HUES64 (cell line): ENCODE data around the gene CASKIN2.
"Not testable (repeated sequence)": the region's sequence is repeated elsewhere in the genome, so short reads cannot be mapped to it uniquely, and the experiment has no call there.

Experiments used
- H3K27ac ChIP-seq: 2 replicates; pipeline ENCODE4 v1.7.0; 2013; ENCODE audit warnings: low read depth, low read length, inconsistent platforms
- H3K27me3 ChIP-seq: 2 replicates; pipeline ENCODE4 v1.6.1; 2013; ENCODE audit warnings: mild to moderate bottlenecking, low read length; ENCODE audit not compliant: insufficient read depth
- H3K36me3 ChIP-seq: 2 replicates; pipeline ENCODE4 v1.6.1; 2013; ENCODE audit warnings: mild to moderate bottlenecking, low read length; ENCODE audit not compliant: insufficient read depth
- H3K4me1 ChIP-seq: 2 replicates; pipeline ENCODE4 v1.6.1; 2013; ENCODE audit warnings: mild to moderate bottlenecking, low read length, moderate library complexity; ENCODE audit not compliant: insufficient read depth
- H3K4me3 ChIP-seq: 2 replicates; pipeline ENCODE4 v1.5.1; 2013; ENCODE audit warnings: mild to moderate bottlenecking, low read length, moderate library complexity
- H3K9ac ChIP-seq: 2 replicates; pipeline ENCODE4 v1.6.1; 2013; ENCODE audit warnings: mild to moderate bottlenecking, low read depth, low read length
- H3K9me3 ChIP-seq: 2 replicates; pipeline ENCODE4 v1.6.1; 2013; ENCODE audit warnings: low read depth, low read length; ENCODE audit not compliant: insufficient read depth
- WGBS: fragments of 150-250, 120-280 bp; methylation state at CpG from one replicate; pipeline ENCODE4 v1.1.7; 2013; ENCODE audit warnings: missing lambda C conversion rate; 5-methylcytosine and 5-hydroxymethylcytosine counted together

The CASKIN2 gene

GRCh38 chr17:75456417-75457046, 58.8 kb downstream of the CASKIN2 start, which contains the start of gene TMEM94:
Gene TMEM94, plus strand, starts transcription at chr17:75456635. Its CDS starts 15,271 bp downstream, at chr17:75471906.
- Histone ChIP-seq H3K9me3 (no peaks in the 10 kb centered on the region), H3K36me3 (no peaks in the 10 kb centered on the region), H3K27ac (peak within 1 kb of the TSS; percentile 81), H3K27me3 (no peaks in the 10 kb centered on the region), H3K4me3 (peak within 1 kb of the TSS; percentile 76), H3K9ac (peak within 1 kb of the TSS; percentile 91), H3K4me1 (peaks cover 12% of the 10 kb centered on the region)
- under 1% methylated on average over 33 of the region's 33 CpGs for WGBS

DNA sequence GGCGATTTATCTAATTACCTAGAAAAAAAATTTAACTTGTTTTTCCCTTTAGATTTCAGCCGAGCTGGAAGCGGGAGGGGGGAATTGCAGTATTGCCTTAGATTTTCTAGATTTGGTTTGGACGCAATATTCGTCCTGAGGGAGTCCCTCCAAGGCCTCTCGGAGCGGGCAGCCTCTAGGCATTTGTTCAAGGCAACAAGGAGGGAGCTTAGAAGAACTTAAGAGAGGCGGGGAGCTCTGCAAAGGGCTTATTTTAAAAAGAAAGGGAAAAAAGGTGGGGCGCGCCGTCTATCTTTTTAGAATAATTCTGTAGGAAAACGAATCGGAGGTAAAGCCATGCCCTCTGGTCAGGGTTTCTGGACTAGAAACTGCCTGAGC, 59.3 kb downstream of the CASKIN2 start:
- 8% methylated on average over 12 of the region's 13 CpGs for WGBS
- H3K27ac ChIP-seq, result peak overlapping the region; percentile 81

DNA sequence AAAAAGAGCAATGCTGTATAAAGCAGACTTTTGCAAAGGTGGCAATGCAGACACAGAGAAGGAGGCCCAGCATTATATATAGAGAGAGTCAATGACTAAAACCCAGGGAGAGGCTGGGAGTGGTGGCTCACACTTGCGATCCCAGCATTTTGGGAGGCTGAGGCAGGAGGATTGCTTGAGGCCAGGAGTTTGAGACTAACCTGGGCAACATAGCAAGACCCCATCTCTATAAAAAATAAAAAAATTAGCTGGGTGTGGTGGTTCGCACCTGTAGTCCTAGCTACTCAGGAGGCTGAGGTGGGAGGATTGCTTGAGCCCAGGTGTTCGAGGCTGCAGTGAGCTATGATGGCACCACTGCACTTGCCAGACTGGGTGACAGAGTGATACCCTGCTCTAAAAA, 60.7 kb downstream of the CASKIN2 start:
- H3K36me3 ChIP-seq, H3K27me3 ChIP-seq, H3K9ac ChIP-seq, H3K27ac ChIP-seq, H3K4me3 ChIP-seq, H3K9me3 ChIP-seq: not testable (repeated sequence)
- WGBS, result 94% methylated on average over 3 of the region's 3 CpGs
- H3K4me1 ChIP-seq, result peaks cover 12% of the 10 kb centered on the region

More for the DNA sequence above, 59.3 kb downstream of the CASKIN2 start:
- H3K4me3 ChIP-seq, result peak overlapping the region; percentile 76
- no peaks in the 10 kb centered on the region for H3K27me3 ChIP-seq
- H3K36me3 ChIP-seq, result no peaks in the 10 kb centered on the region
- H3K9me3 ChIP-seq, result no peaks in the 10 kb centered on the region
- H3K9ac ChIP-seq, result peak overlapping the region; percentile 80
- H3K4me1 ChIP-seq, result peaks cover 12% of the 10 kb centered on the region

- peaks cover 12% of the 10 kb centered on the region for H3K4me1 ChIP-seq
- no peak overlapping the region for H3K27ac ChIP-seq
- no peaks in the 10 kb centered on the region for H3K27me3 ChIP-seq
- no peak overlapping the region for H3K9ac ChIP-seq
- H3K4me3 ChIP-seq, result no peak overlapping the region
- H3K9me3 ChIP-seq, result no peaks in the 10 kb centered on the region
- H3K36me3 ChIP-seq, result no peaks in the 10 kb centered on the region
These were observed 61.1 kb downstream of the CASKIN2 start for GRCh38 chr17:75454193-75454592.

- H3K4me3 ChIP-seq, result no peak overlapping the region
- H3K27me3 ChIP-seq, result no peaks in the 10 kb centered on the region
- H3K36me3 ChIP-seq, result no peaks in the 10 kb centered on the region
- 94% methylated on average over 4 of the region's 4 CpGs for WGBS
- no peaks in the 10 kb centered on the region for H3K9me3 ChIP-seq
- H3K4me1 ChIP-seq, result no peaks in the 10 kb centered on the region
- H3K9ac ChIP-seq, result no peak overlapping the region
- no peak overlapping the region for H3K27ac ChIP-seq
These were observed 65.1 kb downstream of the CASKIN2 start for GRCh38 chr17:75450270-75450669.
